GM19043 (cell line): ENCODE results near the gene ITPKB.

Experiments used
- ATAC-seq: cut with Tn5 transposase; IDR thresholded peaks from one replicate; pipeline ENCODE4 v1.9.1; 2021; ENCODE audit warnings: low read depth; ENCODE audit not compliant: unreplicated experiment

Gene ITPKB

GRCh38 chr1:226708967-226709396, 30.1 kb downstream of the ITPKB start:
- ATAC-seq = no peak

- ATAC-seq = no peak
Observed at GRCh38 chr1:226708342-226708780, 30.7 kb downstream of the ITPKB start.

DNA sequence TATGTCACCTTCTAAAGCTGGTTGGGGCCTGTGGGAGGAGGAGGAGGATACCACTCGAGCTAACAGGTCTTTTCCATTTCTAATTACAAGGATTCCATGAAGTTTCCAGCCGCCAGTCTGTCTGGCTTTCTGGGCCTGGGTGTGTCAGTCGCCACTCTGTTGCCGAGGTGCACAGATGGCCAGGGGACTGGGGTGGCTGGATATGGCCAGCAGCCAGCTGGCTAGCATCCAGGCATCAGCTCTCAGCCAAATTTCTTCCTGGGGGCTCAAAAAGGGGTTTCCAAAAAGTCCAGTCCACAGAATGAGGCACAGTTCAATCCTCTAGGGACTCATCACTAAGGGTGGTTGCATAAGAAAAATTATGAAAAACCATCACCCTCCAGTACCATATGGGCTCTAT, 32.4 kb downstream of the ITPKB start:
- no peak for ATAC-seq

GRCh38 chr1:226704169-226704937, 34.7 kb downstream of the ITPKB start:
- ATAC-seq = no peak

GRCh38 chr1:226702957-226703831, 35.9 kb downstream of the ITPKB start:
- ATAC-seq = peak; percentile 64

DNA sequence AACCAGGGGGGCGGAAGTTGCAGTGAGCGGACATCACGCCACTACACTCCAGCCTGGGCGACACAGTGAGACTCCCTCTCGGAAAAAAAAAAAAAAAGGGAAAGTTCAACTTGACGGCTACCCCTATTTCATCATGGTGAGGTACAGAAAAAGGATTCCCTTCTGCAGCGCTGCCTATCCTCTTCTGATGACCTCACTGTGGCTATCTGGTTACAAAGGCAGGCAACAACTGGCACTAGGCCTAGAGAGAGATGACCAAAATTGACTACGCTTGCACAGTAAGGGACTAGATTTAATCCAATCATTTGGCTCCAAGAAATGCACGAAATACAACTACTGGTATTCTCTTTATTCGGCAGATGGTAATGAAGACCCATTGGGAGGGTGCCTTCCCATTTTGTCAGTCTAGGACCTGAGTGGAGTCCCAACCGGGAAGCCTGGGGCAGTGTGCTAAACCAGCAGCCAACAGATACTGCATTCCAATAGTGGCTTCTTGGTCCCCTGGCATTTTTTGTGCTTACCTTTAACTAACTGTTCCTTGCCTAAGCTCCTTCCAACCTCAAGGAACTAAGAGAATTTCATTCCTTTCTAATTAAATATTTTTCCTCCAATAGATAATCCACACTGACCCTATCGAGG, 36.6 kb downstream of the ITPKB start:
- ATAC-seq = no peak

DNA sequence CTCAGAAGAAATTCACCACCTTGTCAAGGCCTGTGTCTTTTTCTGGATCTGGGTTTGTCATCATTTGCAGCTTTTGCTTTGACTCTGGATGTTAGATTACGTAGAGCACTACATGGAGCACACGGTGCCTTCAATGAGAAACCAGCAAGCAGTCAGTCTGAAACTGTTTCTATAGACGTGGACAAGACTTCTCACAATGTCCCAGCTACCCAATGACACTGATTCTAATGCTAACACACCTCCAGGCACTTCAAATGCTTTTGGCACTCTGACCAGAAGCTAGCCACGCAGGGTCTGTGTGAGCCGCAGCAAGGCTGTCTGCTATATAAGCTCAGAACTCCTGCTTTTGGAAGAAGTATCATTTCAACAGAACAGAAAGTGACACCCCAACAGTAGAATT, 38.2 kb downstream of the ITPKB start:
- ATAC-seq = no peak

GRCh38 chr1:226699166-226699565, 39.9 kb downstream of the ITPKB start:
- ATAC-seq = no peak

GRCh38 chr1:226698659-226699058, 40.4 kb downstream of the ITPKB start:
- no peak for ATAC-seq

GRCh38 chr1:226697929-226698544, 41.0 kb downstream of the ITPKB start:
- ATAC-seq = peak; percentile 26

- peak; percentile 53 for ATAC-seq
Observed at GRCh38 chr1:226697151-226697928, 41.7 kb downstream of the ITPKB start.

GRCh38 chr1:226696547-226696946, 42.5 kb downstream of the ITPKB start:
- no peak for ATAC-seq

GRCh38 chr1:226695335-226695900, 43.7 kb downstream of the ITPKB start:
- no peak for ATAC-seq

GRCh38 chr1:226692823-226693222, 46.3 kb downstream of the ITPKB start:
- ATAC-seq = no peak

- no peak for ATAC-seq
Observed at GRCh38 chr1:226692051-226692792, 46.9 kb downstream of the ITPKB start.

DNA sequence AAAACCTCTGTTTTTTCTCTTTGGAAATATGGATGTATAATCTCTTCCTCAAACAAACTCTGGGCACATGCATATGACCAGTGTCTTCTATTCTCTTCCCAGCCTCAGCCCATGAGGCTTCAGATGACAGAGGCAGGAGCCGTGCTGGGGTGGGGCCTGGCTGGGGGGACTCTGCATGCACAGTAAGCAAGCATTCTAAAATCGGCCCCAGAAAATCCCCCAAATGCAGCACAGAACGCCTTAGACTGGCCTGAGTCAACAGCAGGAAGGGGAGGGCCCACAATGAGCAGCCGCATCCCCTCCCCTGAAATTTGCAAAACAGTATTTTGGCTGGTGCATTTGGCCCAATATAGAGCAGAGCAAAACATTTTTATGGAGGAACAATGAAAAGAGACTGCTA, 47.8 kb downstream of the ITPKB start:
- no peak for ATAC-seq

- no peak for ATAC-seq
Observed at GRCh38 chr1:226690460-226690982, 48.6 kb downstream of the ITPKB start.

- no peak for ATAC-seq
Observed at GRCh38 chr1:226688808-226689207, 50.3 kb downstream of the ITPKB start.
